Neuron (in vitro differentiated cells): ENCODE measurements around the gene VCL.

Experiments used
- H2AFZ ChIP-seq: one replicate; pipeline ENCODE4 v1.6.1; 2013; ENCODE audit warnings: low read depth, mild to moderate bottlenecking, inconsistent platforms, low read length, moderate library complexity
- H3K27me3 ChIP-seq: one replicate; pipeline ENCODE4 v1.6.1; 2013; ENCODE audit warnings: low read length; ENCODE audit not compliant: insufficient read depth
- H3K36me3 ChIP-seq: one replicate; pipeline ENCODE4 v1.6.1; 2013; ENCODE audit warnings: low read length; ENCODE audit not compliant: insufficient read depth
- H3K4me1 ChIP-seq: one replicate; pipeline ENCODE4 v1.6.1; 2013; ENCODE audit warnings: low read length; ENCODE audit not compliant: insufficient read depth
- H3K4me3 ChIP-seq: 2 replicates; pipeline ENCODE4 v1.5.1; 2013; ENCODE audit warnings: mild to moderate bottlenecking, low read length, moderate library complexity
- H3K9me3 ChIP-seq: one replicate; pipeline ENCODE4 v1.6.1; 2013; ENCODE audit warnings: low read length

Gene VCL

GRCh38 chr10:74044419-74044818 lies 46.5 kb downstream of the VCL start:
- no peak overlapping the region for H3K4me3 ChIP-seq
- H2AFZ ChIP-seq: no peak overlapping the region
- H3K9me3 ChIP-seq: no peaks in the 10 kb centered on the region
- H3K27me3 ChIP-seq: no peaks in the 10 kb centered on the region
- H3K4me1 ChIP-seq: no peaks in the 10 kb centered on the region
- H3K36me3 ChIP-seq: peaks cover 31% of the 10 kb centered on the region

GRCh38 chr10:74047304-74047703 lies 49.4 kb downstream of the VCL start:
- Histone ChIP-seq H3K27me3 (no peaks in the 10 kb centered on the region), H2AFZ (no peak overlapping the region), H3K9me3 (no peaks in the 10 kb centered on the region), H3K36me3 (peaks cover 31% of the 10 kb centered on the region), H3K4me3 (no peak overlapping the region), H3K4me1 (peaks cover 8% of the 10 kb centered on the region)

- H3K36me3 ChIP-seq: peaks cover 31% of the 10 kb centered on the region
- H3K4me1 ChIP-seq: peaks cover 8% of the 10 kb centered on the region
- no peaks in the 10 kb centered on the region for H3K27me3 ChIP-seq
- no peak overlapping the region for H3K4me3 ChIP-seq
- H2AFZ ChIP-seq: no peak overlapping the region
- no peaks in the 10 kb centered on the region for H3K9me3 ChIP-seq
These were observed 50.0 kb downstream of the VCL start for GRCh38 chr10:74047871-74048270.

- H3K9me3 ChIP-seq: no peaks in the 10 kb centered on the region
These were observed 50.5 kb downstream of the VCL start for GRCh38 chr10:74048433-74048832.

GRCh38 chr10:74049955-74050354 lies 52.0 kb downstream of the VCL start:
- H2AFZ ChIP-seq: no peak overlapping the region
- H3K27me3 ChIP-seq: no peaks in the 10 kb centered on the region
- H3K9me3 ChIP-seq: no peaks in the 10 kb centered on the region
- H3K4me1 ChIP-seq: peaks cover 8% of the 10 kb centered on the region
- H3K36me3 ChIP-seq: peaks cover 16% of the 10 kb centered on the region
- no peak overlapping the region for H3K4me3 ChIP-seq

More at GRCh38 chr10:74048433-74048832, 50.5 kb downstream of the VCL start:
- H2AFZ ChIP-seq: no peak overlapping the region
- no peaks in the 10 kb centered on the region for H3K27me3 ChIP-seq
- peaks cover 8% of the 10 kb centered on the region for H3K4me1 ChIP-seq
- no peak overlapping the region for H3K4me3 ChIP-seq
- peaks cover 28% of the 10 kb centered on the region for H3K36me3 ChIP-seq

GRCh38 chr10:74050653-74051052 lies 52.7 kb downstream of the VCL start:
- Histone ChIP-seq H3K4me3 (no peak overlapping the region), H2AFZ (no peak overlapping the region), H3K27me3 (no peaks in the 10 kb centered on the region), H3K4me1 (peaks cover 8% of the 10 kb centered on the region), H3K36me3 (peaks cover 16% of the 10 kb centered on the region), H3K9me3 (no peaks in the 10 kb centered on the region)

GRCh38 chr10:74051736-74052342 lies 53.9 kb downstream of the VCL start:
- H3K9me3 ChIP-seq: no peaks in the 10 kb centered on the region
- H3K36me3 ChIP-seq: peaks cover 5% of the 10 kb centered on the region
- no peak overlapping the region for H3K4me3 ChIP-seq
- peaks cover 8% of the 10 kb centered on the region for H3K4me1 ChIP-seq
- no peak overlapping the region for H2AFZ ChIP-seq
- no peaks in the 10 kb centered on the region for H3K27me3 ChIP-seq

- no peaks in the 10 kb centered on the region for H3K36me3 ChIP-seq
- H3K9me3 ChIP-seq: no peaks in the 10 kb centered on the region
- no peak overlapping the region for H2AFZ ChIP-seq
- H3K4me3 ChIP-seq: no peak overlapping the region
- no peaks in the 10 kb centered on the region for H3K27me3 ChIP-seq
- H3K4me1 ChIP-seq: peaks cover 8% of the 10 kb centered on the region
These were observed 55.1 kb downstream of the VCL start for GRCh38 chr10:74052994-74053393.

- Histone ChIP-seq H3K4me1 (peaks cover 8% of the 10 kb centered on the region), H3K27me3 (no peaks in the 10 kb centered on the region), H3K4me3 (no peak overlapping the region), H3K9me3 (no peaks in the 10 kb centered on the region), H3K36me3 (no peaks in the 10 kb centered on the region), H2AFZ (no peak overlapping the region)
These were observed 57.6 kb downstream of the VCL start for GRCh38 chr10:74055383-74056049.

- Histone ChIP-seq H3K27me3 (no peaks in the 10 kb centered on the region), H3K4me3 (no peak overlapping the region), H3K4me1 (peaks cover 8% of the 10 kb centered on the region), H3K36me3 (no peaks in the 10 kb centered on the region), H3K9me3 (no peaks in the 10 kb centered on the region), H2AFZ (no peak overlapping the region)
These were observed 58.3 kb downstream of the VCL start for GRCh38 chr10:74056050-74056818.

- Histone ChIP-seq H3K36me3 (no peaks in the 10 kb centered on the region), H3K27me3 (no peaks in the 10 kb centered on the region), H2AFZ (no peak overlapping the region), H3K4me1 (no peaks in the 10 kb centered on the region), H3K4me3 (no peak overlapping the region), H3K9me3 (peaks cover 5% of the 10 kb centered on the region)
These were observed 60.2 kb downstream of the VCL start for GRCh38 chr10:74058071-74058470.

- no peak overlapping the region for H3K4me3 ChIP-seq
- H3K36me3 ChIP-seq: no peaks in the 10 kb centered on the region
- no peaks in the 10 kb centered on the region for H3K27me3 ChIP-seq
- H3K9me3 ChIP-seq: peaks cover 6% of the 10 kb centered on the region
- H3K4me1 ChIP-seq: no peaks in the 10 kb centered on the region
- no peak overlapping the region for H2AFZ ChIP-seq
These were observed 60.7 kb downstream of the VCL start for GRCh38 chr10:74058658-74059057.

GRCh38 chr10:74061104-74061503 lies 63.2 kb downstream of the VCL start:
- H2AFZ ChIP-seq: no peak overlapping the region
- H3K9me3 ChIP-seq: peaks cover 6% of the 10 kb centered on the region
- no peaks in the 10 kb centered on the region for H3K27me3 ChIP-seq
- no peak overlapping the region for H3K4me3 ChIP-seq
- H3K4me1 ChIP-seq: no peaks in the 10 kb centered on the region
- no peaks in the 10 kb centered on the region for H3K36me3 ChIP-seq
